Right lobe of liver (tissue), 6 donors: ENCODE results near the gene STEAP1B. TPM values are rescaled to one million over a fixed set of nuclear protein-coding genes. Genes with fewer than 3 reads are reported as not detected.

Source experiments
- ATAC-seq, 4 donors: fragments of 200-7000 bp; cut with Tn5 transposase; one replicate each; pipeline ENCODE4 v1.9.1; 2020; ENCODE audit warnings: mild to moderate bottlenecking in 4 of 4, moderate library complexity in 4 of 4
- DNase-seq, 3 donors: peaks; one replicate each; pipeline ENCODE4 v3.0.0-alpha.2; 2020
- H3K27ac ChIP-seq, 3 donors: fragments of 200-600 bp; one replicate each; pipeline ENCODE4 v1.8.0; 2022
- H3K27me3 ChIP-seq, 2 donors: fragments of 200-600 bp; one replicate each; pipeline ENCODE4 v1.8.0; 2022
- H3K36me3 ChIP-seq, 4 donors: fragments of 200-600 bp; sonication (generic) in 1 of 4; one replicate each; pipeline versions ENCODE4 v1.5.1 to v1.8.0; 2017 to 2022; ENCODE audit warnings: control low read depth in 1 of 4
- H3K4me1 ChIP-seq, 4 donors: fragments of 200-600 bp; sonication (generic) in 1 of 4; one replicate each; pipeline versions ENCODE4 v1.5.1 to v1.8.0; 2017 to 2022; ENCODE audit warnings: control low read depth in 1 of 4
- H3K4me3 ChIP-seq, 3 donors: fragments of 200-600 bp; one replicate each; pipeline ENCODE4 v1.8.0; 2022
- H3K9me3 ChIP-seq, 4 donors: fragments of 200-600 bp; sonication (generic) in 1 of 4; one replicate each; pipeline versions ENCODE4 v1.5.1 to v1.8.0; 2017 to 2022; ENCODE audit warnings: control low read depth in 1 of 4
- POLR2A ChIP-seq: fragments of 450-650 bp; IDR thresholded peaks from one replicate; pipeline ENCODE4 v1.6.1; 2017; ENCODE audit warnings: antibody characterized with exemption, mild to moderate bottlenecking
- WGBS: methylation state at CpG from one replicate; pipeline ENCODE4 v1.1.6; 2018; ENCODE audit warnings: low coverage, low lambda C conversion rate; ENCODE audit not compliant: insufficient coverage; ENCODE audit errors: missing lambda C conversion rate; 5-methylcytosine and 5-hydroxymethylcytosine counted together
- intact Hi-C, 2 donors: fragments of 100-400 bp; cut with DNase I; formaldehyde crosslinking; loops; one replicate each; pipeline versions ENCODE4 v1.11.2 to v1.14.1; 2022
- total RNA-seq, 6 experiments: library from RNA; depleted of rRNA in 2 of 6; stranded (reverse); fragments of >200 nt in 2 of 6; fragmentation: NEBNext Ultra II Directional in 3 of 6; extraction: Animal tissue kit (Norgen Biotek cat#: 25700) in 3 of 6; gene quantifications; one replicate each; pipeline versions ENCODE4 v1.1.0 to v1.2.4, GENCODE V29; 2016 to 2023
- TF ChIP-seq, protein P1 (sequence below), 4 donors: fragments of 200-600 bp in 3 of 4; fragments of 450-650 bp in 1 of 4; IDR thresholded peaks; one replicate each; pipeline versions ENCODE4 v1.5.1 to v1.8.0; 2016 to 2022; ENCODE audit warnings: antibody characterized with exemption in 4 of 4, mild to moderate bottlenecking in 2 of 4
- donor health status: DM: no; HTN: yes; CAD: no.
- donor health status: DM: no; HTN: no; CAD: no.
- donor health status: DM: no; HTN: no; CAD: no.
- donor health status: DM: no; HTN: yes; CAD: no.
- donor health status: DM: no; HTN: yes; CAD: no.

Gene STEAP1B
- total RNA-seq, 6 experiments from 2014 or later = 0.25 to 0.60 TPM; not detected in 4

DNA sequence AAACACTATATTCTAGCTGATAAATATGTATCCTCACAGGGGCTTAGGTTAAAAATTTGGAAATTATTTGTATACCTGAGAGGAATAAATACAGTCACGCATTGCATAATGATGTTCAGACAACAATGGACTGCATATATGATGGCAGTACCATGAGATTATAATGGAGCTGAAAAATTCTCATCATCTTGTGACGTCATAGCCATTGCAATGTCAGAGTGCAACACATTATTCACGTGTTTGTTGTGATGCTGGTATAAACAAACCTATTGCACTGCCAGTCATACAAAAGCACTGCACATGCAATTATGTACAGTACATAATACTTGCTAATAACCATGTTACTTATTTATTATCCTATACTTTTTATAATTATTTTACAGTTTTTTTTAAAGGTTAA is 31.4 kb downstream of the STEAP1B start:
- no peak for TF ChIP-seq POLR2A
- TF ChIP-seq, protein P1, sequence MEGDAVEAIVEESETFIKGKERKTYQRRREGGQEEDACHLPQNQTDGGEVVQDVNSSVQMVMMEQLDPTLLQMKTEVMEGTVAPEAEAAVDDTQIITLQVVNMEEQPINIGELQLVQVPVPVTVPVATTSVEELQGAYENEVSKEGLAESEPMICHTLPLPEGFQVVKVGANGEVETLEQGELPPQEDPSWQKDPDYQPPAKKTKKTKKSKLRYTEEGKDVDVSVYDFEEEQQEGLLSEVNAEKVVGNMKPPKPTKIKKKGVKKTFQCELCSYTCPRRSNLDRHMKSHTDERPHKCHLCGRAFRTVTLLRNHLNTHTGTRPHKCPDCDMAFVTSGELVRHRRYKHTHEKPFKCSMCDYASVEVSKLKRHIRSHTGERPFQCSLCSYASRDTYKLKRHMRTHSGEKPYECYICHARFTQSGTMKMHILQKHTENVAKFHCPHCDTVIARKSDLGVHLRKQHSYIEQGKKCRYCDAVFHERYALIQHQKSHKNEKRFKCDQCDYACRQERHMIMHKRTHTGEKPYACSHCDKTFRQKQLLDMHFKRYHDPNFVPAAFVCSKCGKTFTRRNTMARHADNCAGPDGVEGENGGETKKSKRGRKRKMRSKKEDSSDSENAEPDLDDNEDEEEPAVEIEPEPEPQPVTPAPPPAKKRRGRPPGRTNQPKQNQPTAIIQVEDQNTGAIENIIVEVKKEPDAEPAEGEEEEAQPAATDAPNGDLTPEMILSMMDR (IDR thresholded peaks at IDR 0.05) = no peak
- no peak overlapping the region for H3K4me3 ChIP-seq
- DNase-seq (no peak), ATAC-seq (no peak)
- no peaks in the 10 kb centered on the region for H3K27me3 ChIP-seq
- no peaks in the 10 kb centered on the region for H3K9me3 ChIP-seq
- 66% methylated on average over 3 of the region's 3 CpGs for WGBS
- no peaks in the 10 kb centered on the region for H3K36me3 ChIP-seq
- H3K4me1 ChIP-seq = no peaks in the 10 kb centered on the region
- intact Hi-C loops = no loop called here
- no peak overlapping the region for H3K27ac ChIP-seq

DNA sequence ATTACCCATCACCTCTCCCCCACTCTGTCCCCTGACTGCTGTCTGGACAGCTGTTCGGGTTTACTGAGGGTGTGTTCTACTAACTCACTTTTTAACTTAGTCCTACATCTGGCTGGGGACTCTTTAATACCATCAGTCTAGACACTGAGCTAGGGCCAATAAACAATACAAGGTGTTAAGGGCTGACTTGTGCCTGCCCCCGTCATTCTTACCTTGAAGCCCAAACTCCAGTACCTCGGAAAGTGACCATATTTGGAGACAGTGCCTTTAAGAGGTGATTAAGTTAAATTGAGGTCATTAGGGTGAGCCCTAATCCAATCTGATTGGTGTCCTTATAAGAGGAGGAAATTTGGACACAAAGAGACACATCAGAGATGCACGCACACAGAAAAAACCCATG is 35.7 kb downstream of the STEAP1B start:
- TF ChIP-seq, protein P1 (IDR thresholded peaks at IDR 0.05) = no peak
- no peak for TF ChIP-seq POLR2A
- H3K4me3 ChIP-seq = no peak overlapping the region
- ATAC-seq = no peak

DNA sequence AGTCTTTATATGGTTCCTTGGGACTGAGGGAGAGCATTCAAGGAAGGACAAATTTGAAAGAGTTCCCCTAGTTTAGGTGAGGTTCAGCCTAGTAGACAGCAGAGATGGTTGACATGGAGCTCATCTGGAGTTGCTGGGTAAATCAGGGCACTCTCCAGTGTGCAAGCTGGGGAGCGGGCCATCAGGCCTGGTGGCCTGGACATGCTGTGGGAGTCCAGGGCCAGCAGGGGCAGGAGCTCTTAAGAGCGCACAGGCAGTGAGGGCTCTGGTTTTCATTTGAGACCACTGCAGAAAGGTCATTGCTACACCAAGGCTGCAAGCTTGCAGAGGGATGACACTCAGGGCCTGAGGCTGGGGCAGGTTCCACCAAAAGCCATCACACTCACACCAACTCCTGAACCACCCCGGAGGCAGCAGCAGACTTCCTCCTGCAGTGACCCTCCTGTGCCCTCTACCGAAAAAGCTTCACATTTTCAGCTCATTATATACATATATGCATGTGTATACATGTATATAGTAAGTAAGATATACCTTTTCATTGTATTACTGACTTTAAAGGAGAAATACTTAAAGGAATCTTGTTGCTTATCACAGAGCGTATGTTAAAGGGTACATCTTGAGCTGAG is 39.5 kb downstream of the STEAP1B start:
- Histone ChIP-seq H3K27me3 (no peaks in the 10 kb centered on the region), H3K4me3 (no peak overlapping the region), H3K36me3 (no peaks in the 10 kb centered on the region), H3K27ac (no peak overlapping the region), H3K9me3 (no peaks in the 10 kb centered on the region), H3K4me1 (no peaks in the 10 kb centered on the region)
- no peak for ATAC-seq
- 94% methylated on average over 1 of the region's 5 CpGs for WGBS
- no peak for DNase-seq
- TF ChIP-seq, protein P1 (IDR thresholded peaks at IDR 0.05) = no peak
- TF ChIP-seq POLR2A = no peak
- intact Hi-C loops = no loop called here

More for the DNA sequence above, 35.7 kb downstream of the STEAP1B start:
- Histone ChIP-seq H3K4me1 (no peaks in the 10 kb centered on the region), H3K36me3 (no peaks in the 10 kb centered on the region), H3K27ac (no peak overlapping the region), H3K9me3 (no peaks in the 10 kb centered on the region), H3K27me3 (no peaks in the 10 kb centered on the region)
- DNase-seq = no peak
- 72% methylated on average over 4 of the region's 4 CpGs for WGBS
- intact Hi-C loops = no loop called here

DNA sequence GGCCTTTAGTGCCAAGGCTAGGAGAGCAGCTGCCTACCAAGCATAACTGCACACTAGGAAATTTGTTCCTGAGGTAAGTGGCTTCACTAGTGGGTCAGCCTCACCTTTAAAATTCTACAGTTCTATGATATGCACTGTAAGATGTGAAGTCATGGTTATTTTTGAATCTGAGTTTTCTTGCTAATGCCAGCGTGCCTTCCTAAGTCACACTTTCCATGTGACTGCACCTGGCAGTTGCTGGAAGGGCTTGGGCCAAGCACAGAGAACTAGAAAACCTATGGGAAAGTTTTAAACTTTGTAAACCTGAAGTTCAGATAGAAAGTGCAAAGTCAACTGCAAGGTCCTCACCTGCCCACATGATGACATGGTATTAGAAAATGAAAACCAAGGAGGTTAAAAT is 42.5 kb downstream of the STEAP1B start:
- no CpG with 5 or more reads among the region's 1 CpG for WGBS
- Histone ChIP-seq H3K9me3 (no peaks in the 10 kb centered on the region), H3K27me3 (no peaks in the 10 kb centered on the region), H3K36me3 (no peaks in the 10 kb centered on the region), H3K4me3 (no peak overlapping the region), H3K27ac (no peak overlapping the region), H3K4me1 (peaks cover 0 to 2% (median 0%) of the 10 kb centered on the region in 4 donors)
- TF ChIP-seq, protein P1 (IDR thresholded peaks at IDR 0.05) = no peak
- TF ChIP-seq POLR2A = no peak
- ATAC-seq = no peak
- no peak for DNase-seq
- intact Hi-C loops = no loop called here

DNA sequence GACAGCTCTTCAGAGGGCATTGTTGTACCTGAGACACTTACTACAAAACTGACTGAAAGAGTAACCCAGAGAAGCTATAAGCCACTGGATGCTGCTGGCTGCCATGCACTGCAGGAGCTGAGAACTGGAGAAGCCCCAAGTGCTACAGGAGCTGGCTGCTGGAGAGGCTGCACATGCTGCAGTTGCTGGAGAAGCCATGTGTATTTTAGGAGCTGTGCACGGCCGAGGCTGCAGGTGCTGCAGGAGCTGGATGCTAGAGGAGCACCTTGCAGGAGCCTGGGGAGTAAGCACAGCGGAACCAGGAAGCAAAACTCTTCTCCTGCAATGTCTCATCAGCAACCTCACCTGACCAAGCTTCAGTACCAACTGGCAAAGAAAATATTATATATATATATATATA is 45.5 kb downstream of the STEAP1B start:
- ATAC-seq (no peak), DNase-seq (no peak)
- H3K27me3 ChIP-seq = no peaks in the 10 kb centered on the region
- H3K9me3 ChIP-seq = no peaks in the 10 kb centered on the region
- peaks cover 0 to 4% (median 0%) of the 10 kb centered on the region in 4 donors for H3K4me1 ChIP-seq
- WGBS = 70% methylated on average over 2 of the region's 3 CpGs
- H3K4me3 ChIP-seq = no peak overlapping the region
- no peak overlapping the region for H3K27ac ChIP-seq
- intact Hi-C loops = no loop called here
- H3K36me3 ChIP-seq = no peaks in the 10 kb centered on the region
- no peak for TF ChIP-seq POLR2A
- TF ChIP-seq, protein P1 (IDR thresholded peaks at IDR 0.05) = no peak
